ENCODE measurements around the gene NETO2. TPM values are rescaled to one million over a fixed set of nuclear protein-coding genes. Genes with fewer than 3 reads are reported as not detected.

The NETO2 gene
- total and polyA plus RNA-seq, 2 of the 13 experiments (the other 11 are each of a cell fraction or from before 2014, with no cell fraction given), result 8.2 to 13.5 TPM

DNA sequence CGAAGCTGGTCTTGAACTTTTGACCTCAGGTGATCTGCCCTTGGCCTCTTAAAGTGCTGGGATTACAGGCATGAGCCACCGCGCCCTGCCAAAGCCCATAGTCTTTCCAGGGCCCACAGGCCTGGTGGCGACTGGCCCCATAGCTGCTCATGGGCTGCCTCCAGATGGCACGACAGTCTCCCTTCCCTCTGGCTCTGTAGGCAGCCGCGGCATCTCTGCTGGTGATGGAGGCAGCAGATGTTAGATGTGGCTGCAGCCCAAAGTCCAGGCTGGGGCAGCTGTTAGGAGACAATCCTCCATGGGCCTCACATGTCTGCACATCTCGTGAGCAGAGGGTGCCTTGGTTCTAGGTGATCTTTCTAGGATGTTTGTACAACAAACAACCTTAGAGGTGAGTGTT is 100.5 kb downstream of the NETO2 start (continued):
- TF ChIP-seq, protein P1, sequence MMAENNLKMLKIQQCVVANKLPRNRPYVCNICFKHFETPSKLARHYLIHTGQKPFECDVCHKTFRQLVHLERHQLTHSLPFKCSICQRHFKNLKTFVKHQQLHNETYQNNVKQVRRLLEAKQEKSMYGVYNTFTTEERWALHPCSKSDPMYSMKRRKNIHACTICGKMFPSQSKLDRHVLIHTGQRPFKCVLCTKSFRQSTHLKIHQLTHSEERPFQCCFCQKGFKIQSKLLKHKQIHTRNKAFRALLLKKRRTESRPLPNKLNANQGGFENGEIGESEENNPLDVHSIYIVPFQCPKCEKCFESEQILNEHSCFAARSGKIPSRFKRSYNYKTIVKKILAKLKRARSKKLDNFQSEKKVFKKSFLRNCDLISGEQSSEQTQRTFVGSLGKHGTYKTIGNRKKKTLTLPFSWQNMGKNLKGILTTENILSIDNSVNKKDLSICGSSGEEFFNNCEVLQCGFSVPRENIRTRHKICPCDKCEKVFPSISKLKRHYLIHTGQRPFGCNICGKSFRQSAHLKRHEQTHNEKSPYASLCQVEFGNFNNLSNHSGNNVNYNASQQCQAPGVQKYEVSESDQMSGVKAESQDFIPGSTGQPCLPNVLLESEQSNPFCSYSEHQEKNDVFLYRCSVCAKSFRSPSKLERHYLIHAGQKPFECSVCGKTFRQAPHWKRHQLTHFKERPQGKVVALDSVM (CRISPR knock-in tag; IDR thresholded peaks at IDR 0.05), result peak; percentile 39; the same call in 1 of the 2 replicates
- TF ChIP-seq RXRA (CRISPR knock-in tag; IDR thresholded peaks at IDR 0.05) (0 out of 2 replicates have a peak, but pooled peaks have one; percentile 24), ZNF274 (CRISPR knock-in tag; IDR thresholded peaks at IDR 0.05) (no peak), ZBTB38 (CRISPR knock-in tag; IDR thresholded peaks at IDR 0.05) (0 out of 2 replicates have a peak, but pooled peaks have one; percentile 25)
- TF ChIP-seq, protein P2, sequence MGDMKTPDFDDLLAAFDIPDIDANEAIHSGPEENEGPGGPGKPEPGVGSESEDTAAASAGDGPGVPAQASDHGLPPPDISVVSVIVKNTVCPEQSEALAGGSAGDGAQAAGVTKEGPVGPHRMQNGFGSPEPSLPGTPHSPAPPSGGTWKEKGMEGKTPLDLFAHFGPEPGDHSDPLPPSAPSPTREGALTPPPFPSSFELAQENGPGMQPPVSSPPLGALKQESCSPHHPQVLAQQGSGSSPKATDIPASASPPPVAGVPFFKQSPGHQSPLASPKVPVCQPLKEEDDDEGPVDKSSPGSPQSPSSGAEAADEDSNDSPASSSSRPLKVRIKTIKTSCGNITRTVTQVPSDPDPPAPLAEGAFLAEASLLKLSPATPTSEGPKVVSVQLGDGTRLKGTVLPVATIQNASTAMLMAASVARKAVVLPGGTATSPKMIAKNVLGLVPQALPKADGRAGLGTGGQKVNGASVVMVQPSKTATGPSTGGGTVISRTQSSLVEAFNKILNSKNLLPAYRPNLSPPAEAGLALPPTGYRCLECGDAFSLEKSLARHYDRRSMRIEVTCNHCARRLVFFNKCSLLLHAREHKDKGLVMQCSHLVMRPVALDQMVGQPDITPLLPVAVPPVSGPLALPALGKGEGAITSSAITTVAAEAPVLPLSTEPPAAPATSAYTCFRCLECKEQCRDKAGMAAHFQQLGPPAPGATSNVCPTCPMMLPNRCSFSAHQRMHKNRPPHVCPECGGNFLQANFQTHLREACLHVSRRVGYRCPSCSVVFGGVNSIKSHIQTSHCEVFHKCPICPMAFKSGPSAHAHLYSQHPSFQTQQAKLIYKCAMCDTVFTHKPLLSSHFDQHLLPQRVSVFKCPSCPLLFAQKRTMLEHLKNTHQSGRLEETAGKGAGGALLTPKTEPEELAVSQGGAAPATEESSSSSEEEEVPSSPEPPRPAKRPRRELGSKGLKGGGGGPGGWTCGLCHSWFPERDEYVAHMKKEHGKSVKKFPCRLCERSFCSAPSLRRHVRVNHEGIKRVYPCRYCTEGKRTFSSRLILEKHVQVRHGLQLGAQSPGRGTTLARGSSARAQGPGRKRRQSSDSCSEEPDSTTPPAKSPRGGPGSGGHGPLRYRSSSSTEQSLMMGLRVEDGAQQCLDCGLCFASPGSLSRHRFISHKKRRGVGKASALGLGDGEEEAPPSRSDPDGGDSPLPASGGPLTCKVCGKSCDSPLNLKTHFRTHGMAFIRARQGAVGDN (CRISPR knock-in tag; IDR thresholded peaks at IDR 0.05), result peak; percentile 53

Data from HepG2 (cell line).